Right atrium auricular region (tissue), 2 donors: ENCODE measurements around the gene ITGA1. TPM values are rescaled to one million over a fixed set of nuclear protein-coding genes. Genes with fewer than 3 reads are reported as not detected.

Experiments
- DNase-seq: peaks from one replicate; pipeline ENCODE4 v3.0.0-alpha.2; 2019; ENCODE audit warnings: low spot score
- H3K27ac ChIP-seq, 2 donors: fragments of 200-600 bp; sonication (generic); 1 replicate in 1 of 2; 2 replicates in 1 of 2; pipeline ENCODE4 v1.5.1; 2016 to 2019
- H3K27me3 ChIP-seq, 2 donors: fragments of 200-600 bp; sonication (generic); one replicate each; pipeline versions ENCODE4 v1.5.1 to v1.6.0; 2017 to 2019
- H3K36me3 ChIP-seq: fragments of 200-600 bp; sonication (generic); one replicate; pipeline ENCODE4 v1.5.1; 2016
- H3K4me1 ChIP-seq, 2 donors: fragments of 200-600 bp; sonication (generic); one replicate each; pipeline versions ENCODE4 v1.5.1 to v1.6.0; 2017 to 2019
- H3K4me3 ChIP-seq, 2 donors: fragments of 200-600 bp; sonication (generic); 1 replicate in 1 of 2; 2 replicates in 1 of 2; pipeline ENCODE4 v1.5.1; 2017 to 2019; ENCODE audit warnings: mild to moderate bottlenecking in 1 of 2, moderate library complexity in 1 of 2
- H3K9me3 ChIP-seq, 2 donors: fragments of 200-600 bp; sonication (generic); one replicate each; pipeline ENCODE4 v1.5.1; 2019
- total RNA-seq, 2 donors: library from RNA; depleted of rRNA; stranded (reverse); fragments of >200 nt; gene quantifications; one replicate each; pipeline ENCODE4 v1.1.0, GENCODE V29; 2016
- TF ChIP-seq, protein P1 (sequence below), 2 donors: fragments of 200-600 bp; sonication (generic); IDR thresholded peaks; one replicate each; pipeline ENCODE4 v1.5.1; 2019; ENCODE audit warnings: antibody characterized with exemption in 2 of 2

Gene ITGA1
- total RNA-seq, 2 donors from 2014 or later, result 13.2 to 26.8 TPM

DNA sequence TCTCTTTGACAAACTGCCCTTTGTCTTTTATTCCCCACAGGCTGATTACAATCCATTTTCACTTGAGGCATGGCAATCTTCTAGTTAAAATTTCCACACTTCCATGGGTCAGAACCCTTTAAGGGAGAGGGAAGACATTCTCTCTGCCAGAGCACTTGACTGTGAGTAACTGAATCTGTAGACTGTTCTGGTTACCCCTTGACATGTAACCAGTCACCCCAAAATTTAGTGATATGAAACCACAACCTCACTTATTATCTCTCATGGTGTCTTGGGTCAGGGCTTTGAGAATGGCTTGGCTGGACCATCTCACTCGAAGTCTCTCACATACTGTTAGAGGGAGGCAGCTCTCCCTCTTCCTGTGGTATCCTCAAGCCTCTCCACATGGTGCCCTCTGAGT is 215.4 kb downstream of the ITGA1 start:
- TF ChIP-seq, protein P1, sequence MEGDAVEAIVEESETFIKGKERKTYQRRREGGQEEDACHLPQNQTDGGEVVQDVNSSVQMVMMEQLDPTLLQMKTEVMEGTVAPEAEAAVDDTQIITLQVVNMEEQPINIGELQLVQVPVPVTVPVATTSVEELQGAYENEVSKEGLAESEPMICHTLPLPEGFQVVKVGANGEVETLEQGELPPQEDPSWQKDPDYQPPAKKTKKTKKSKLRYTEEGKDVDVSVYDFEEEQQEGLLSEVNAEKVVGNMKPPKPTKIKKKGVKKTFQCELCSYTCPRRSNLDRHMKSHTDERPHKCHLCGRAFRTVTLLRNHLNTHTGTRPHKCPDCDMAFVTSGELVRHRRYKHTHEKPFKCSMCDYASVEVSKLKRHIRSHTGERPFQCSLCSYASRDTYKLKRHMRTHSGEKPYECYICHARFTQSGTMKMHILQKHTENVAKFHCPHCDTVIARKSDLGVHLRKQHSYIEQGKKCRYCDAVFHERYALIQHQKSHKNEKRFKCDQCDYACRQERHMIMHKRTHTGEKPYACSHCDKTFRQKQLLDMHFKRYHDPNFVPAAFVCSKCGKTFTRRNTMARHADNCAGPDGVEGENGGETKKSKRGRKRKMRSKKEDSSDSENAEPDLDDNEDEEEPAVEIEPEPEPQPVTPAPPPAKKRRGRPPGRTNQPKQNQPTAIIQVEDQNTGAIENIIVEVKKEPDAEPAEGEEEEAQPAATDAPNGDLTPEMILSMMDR (IDR thresholded peaks at IDR 0.05), result no peak
- DNase-seq, result no peak
- Histone ChIP-seq H3K27me3 (no peaks in the 10 kb centered on the region), H3K9me3 (no peaks in the 10 kb centered on the region), H3K4me1 (no peaks in the 10 kb centered on the region), H3K36me3 (no peaks in the 10 kb centered on the region), H3K27ac (no peak overlapping the region), H3K4me3 (no peak overlapping the region)

DNA sequence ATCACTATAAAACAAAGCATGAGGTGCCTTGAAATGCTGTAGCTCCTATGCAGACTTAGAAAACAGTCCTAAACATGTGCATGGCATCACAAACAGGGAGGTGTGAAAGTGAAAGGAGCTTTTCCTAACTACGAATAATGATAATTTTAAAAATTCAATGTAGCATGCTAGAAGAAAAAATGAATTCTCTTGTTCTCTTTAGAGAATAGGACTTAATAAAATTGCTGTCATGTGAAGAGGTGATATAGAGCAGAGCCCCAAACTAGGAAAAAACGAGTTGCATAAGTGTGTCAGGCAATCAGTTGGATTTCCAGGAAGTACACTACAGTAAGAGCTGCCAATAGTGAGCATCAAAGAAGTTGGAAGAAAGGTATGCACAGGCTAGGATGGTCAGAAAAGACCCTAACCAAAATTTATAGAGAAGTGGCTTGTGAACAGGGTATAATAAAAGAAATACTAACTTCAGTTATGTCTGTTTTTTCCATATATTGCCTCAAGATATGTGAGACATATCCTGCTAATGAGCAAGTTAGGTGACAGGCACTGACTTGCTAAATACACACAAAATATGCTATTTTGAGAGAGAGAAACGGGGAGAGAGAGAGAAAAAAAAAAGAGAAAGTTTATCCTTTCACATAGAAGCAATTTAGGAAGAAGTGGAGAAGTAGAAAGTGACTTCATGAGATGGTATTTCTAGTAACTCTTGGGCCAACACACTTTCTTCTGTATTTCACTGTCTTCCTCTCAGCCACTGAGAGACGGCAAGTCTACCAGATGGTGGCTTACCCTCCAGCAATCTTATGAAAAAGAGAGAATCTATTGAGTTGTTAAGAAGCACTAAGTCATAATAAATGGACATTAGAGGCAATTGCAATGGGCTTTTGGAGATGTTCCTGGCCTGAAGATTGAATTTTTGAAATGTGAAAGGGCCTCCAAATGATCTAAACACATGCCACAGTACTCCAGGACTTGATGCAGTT is 219.5 kb downstream of the ITGA1 start:
- H3K36me3 ChIP-seq, result no peaks in the 10 kb centered on the region
- DNase-seq, result no peak
- no peak overlapping the region for H3K27ac ChIP-seq
- H3K4me1 ChIP-seq, result no peaks in the 10 kb centered on the region
- TF ChIP-seq, protein P1 (IDR thresholded peaks at IDR 0.05), result no peak
- H3K4me3 ChIP-seq, result no peak overlapping the region
- no peaks in the 10 kb centered on the region for H3K27me3 ChIP-seq
- H3K9me3 ChIP-seq, result no peaks in the 10 kb centered on the region

DNA sequence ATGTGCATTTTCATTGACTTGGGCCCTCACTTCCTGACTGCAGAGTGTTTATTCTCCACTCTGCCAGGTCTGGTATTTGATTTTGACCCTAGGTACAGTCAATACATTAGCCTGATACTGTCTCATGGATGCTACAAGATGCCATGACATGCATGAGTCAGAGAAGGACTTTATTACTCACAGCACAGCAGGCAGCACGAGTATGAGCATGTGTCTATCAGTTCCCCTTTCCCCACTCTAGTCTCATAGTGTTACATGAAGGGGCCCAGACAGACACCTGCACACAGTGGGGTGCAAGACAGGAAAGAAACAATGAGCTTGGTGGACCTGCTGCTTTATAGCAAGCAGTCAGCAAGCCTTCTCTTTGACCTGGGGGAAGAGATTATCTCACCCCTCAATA is 221.0 kb downstream of the ITGA1 start:
- Histone ChIP-seq H3K36me3 (no peaks in the 10 kb centered on the region), H3K4me3 (no peak overlapping the region), H3K27me3 (no peaks in the 10 kb centered on the region), H3K9me3 (no peaks in the 10 kb centered on the region), H3K4me1 (no peaks in the 10 kb centered on the region), H3K27ac (no peak overlapping the region)
- DNase-seq, result no peak
- TF ChIP-seq, protein P1 (IDR thresholded peaks at IDR 0.05), result no peak

Other genes starting within 250 kb of the ITGA1 start
- gene PELO, start within 50 bp of the ITGA1 start, total RNA-seq, result 10 to 100 TPM in 1 of 2 donors, 1 to 10 TPM in 1; 8.5 to 11.8 TPM
- gene ITGA2, start 201.4 kb downstream of the ITGA1 start, total RNA-seq, result 1 to 10 TPM; 1.5 to 2.3 TPM